Heart right ventricle (tissue), 16 donors: ENCODE results near the gene KIF26A. TPM values are rescaled to one million over a fixed set of nuclear protein-coding genes. Genes with fewer than 3 reads are reported as not detected.
A peak's percentile ranks its signal among the peaks of the same experiment; 100 is the strongest.

ENCODE experiments used
- ATAC-seq, 8 donors: fragments of 200-7000 bp; cut with Tn5 transposase; one replicate each; pipeline ENCODE4 v1.9.1; 2020; ENCODE audit warnings: mild to moderate bottlenecking in 8 of 8, moderate library complexity in 8 of 8, moderate number of reproducible peaks in 1 of 8
- DNase-seq, 2 donors: peaks; one replicate each; pipeline ENCODE4 v3.0.0-alpha.2; 2020
- H3K27ac ChIP-seq, 10 donors: fragments of 200-600 bp; sonication (generic) in 2 of 10; one replicate each; pipeline versions ENCODE4 v1.5.0 to v1.8.0; 2020 to 2022; ENCODE audit warnings: mild to moderate bottlenecking in 3 of 10
- H3K27me3 ChIP-seq, 7 donors: fragments of 200-600 bp; one replicate each; pipeline ENCODE4 v1.8.0; 2021 to 2022; ENCODE audit warnings: mild to moderate bottlenecking in 2 of 7
- H3K36me3 ChIP-seq, 9 donors: fragments of 200-600 bp; sonication (generic) in 1 of 9; one replicate each; pipeline versions ENCODE4 v1.5.0 to v1.8.0; 2020 to 2022; ENCODE audit warnings: mild to moderate bottlenecking in 2 of 9
- H3K4me1 ChIP-seq, 9 donors: fragments of 200-600 bp; sonication (generic) in 1 of 9; one replicate each; pipeline versions ENCODE4 v1.5.0 to v1.8.0; 2020 to 2022; ENCODE audit warnings: mild to moderate bottlenecking in 4 of 9
- H3K4me3 ChIP-seq, 10 donors: fragments of 200-600 bp; sonication (generic) in 2 of 10; one replicate each; pipeline versions ENCODE4 v1.5.0 to v1.8.0; 2020 to 2022; ENCODE audit warnings: mild to moderate bottlenecking in 7 of 10, moderate library complexity in 2 of 10
- H3K9me3 ChIP-seq, 11 donors: fragments of 200-600 bp in 10 of 11; sonication (generic) in 2 of 11; one replicate each; pipeline versions ENCODE4 v1.5.0 to v1.8.0; 2013 to 2022; ENCODE audit warnings: mild to moderate bottlenecking in 2 of 11, control low read depth in 1 of 11, moderate library complexity in 1 of 11
- CTCF ChIP-seq, 9 donors: fragments of 200-600 bp; sonication (generic) in 2 of 9; IDR thresholded peaks; one replicate each; pipeline versions ENCODE4 v1.5.0 to v1.8.0; 2021 to 2022; ENCODE audit warnings: antibody characterized with exemption in 9 of 9, mild to moderate bottlenecking in 5 of 9, moderate library complexity in 1 of 9
- WGBS, 2 donors: extraction: QIAGEN DNeasy Blood & Tissue Kit; methylation state at CpG; one replicate each; pipeline ENCODE4 v1.1.7; 2013; ENCODE audit warnings: inconsistent platforms in 1 of 2; 5-methylcytosine and 5-hydroxymethylcytosine counted together
- intact Hi-C, 10 donors: fragments of 100-400 bp; cut with DNase I; formaldehyde crosslinking; loops; one replicate each; pipeline versions ENCODE4 v1.11.1 to v1.14.2; 2022
- long read RNA-seq, 3 donors: library from polyadenylated mRNA; unstranded; transcript quantifications; one replicate each; pipeline ENCODE4 v2.0.0, GENCODE V29; 2020 to 2021
- polyA plus RNA-seq, 2 donors: library from polyadenylated mRNA; stranded (reverse); fragments of 200-250 nt; gene quantifications; one replicate each; pipeline ENCODE4 v1.2.3, GENCODE V29; 2013
- total RNA-seq, 10 donors: library from RNA; stranded (reverse); fragmentation: NEBNext Ultra II Directional in 3 of 10; extraction: Animal tissue kit (Norgen Biotek cat#: 25700) in 3 of 10; gene quantifications; one replicate each; pipeline versions ENCODE4 v1.2.1 to v1.2.4, GENCODE V29; 2021 to 2023
- donor health status: Arrhythmogenic right ventricular cardiomyopathy.
- donor health status: ischemic (EF 13 %, LVEDD 7.1; RV severe dilation, severe dysfunction).
- donor health status: healthy with polysubstance abuse.
- donor health status: DM: no; HTN: yes; CAD: no.
- donor health status: DM: no; HTN: no; CAD: no.
- donor health status: ischemic (EF 25% LVEDD 6.9; RV normal size, moderate dysfunction).
- donor health status: ischemic (EF 25% LVEDD 5.7; RV mildly dilated, moderate dysfunction).
- donor health status: healthy.
- donor health status: DM: yes; HTN: yes; CAD: no.
- donor health status: Ischemic cardiomyopathy.
- donor health status: ischemic (EF 35%, LVEDD 5.7; RV mildly dilated, moderate dysfunction).
- donor health status: nonischemic (EF 11% LVEDD 7.7; RV severe dilation, severe dysfunction).
- donor health status: DM: yes; HTN: yes; CAD: no.
- donor health status: PGD.
- donor health status: ischemic (EF 29% LVEDD 5.4; RV normal size, mild dysfunction).
- donor health status: nonischemic (EF 23%, LVEDD 6.1; RV moderate dilation, normal function).

The KIF26A gene
- total RNA-seq = 10 to 100 TPM in 1 of 10 donors, 1 to 10 TPM in 9; 5.7 to 12.2 (median 6.7) TPM
- polyA plus RNA-seq = 1 to 10 TPM; 4.1 to 5.9 TPM
- long read RNA-seq, donor 1, partial matches to known transcripts = 13 of 17 reads
- long read RNA-seq, donor 1, other reads (novel, unspliced or antisense) = 4 of 17 reads
- long read RNA-seq, donor 2, partial matches to known transcripts = 22 of 27 reads
- long read RNA-seq, donor 2, other reads (novel, unspliced or antisense) = 5 of 27 reads
- long read RNA-seq, donor 3, partial matches to known transcripts = 8 of 8 reads
- long read RNA-seq, donor 3, other reads (novel, unspliced or antisense) = 0 of 8 reads

DNA sequence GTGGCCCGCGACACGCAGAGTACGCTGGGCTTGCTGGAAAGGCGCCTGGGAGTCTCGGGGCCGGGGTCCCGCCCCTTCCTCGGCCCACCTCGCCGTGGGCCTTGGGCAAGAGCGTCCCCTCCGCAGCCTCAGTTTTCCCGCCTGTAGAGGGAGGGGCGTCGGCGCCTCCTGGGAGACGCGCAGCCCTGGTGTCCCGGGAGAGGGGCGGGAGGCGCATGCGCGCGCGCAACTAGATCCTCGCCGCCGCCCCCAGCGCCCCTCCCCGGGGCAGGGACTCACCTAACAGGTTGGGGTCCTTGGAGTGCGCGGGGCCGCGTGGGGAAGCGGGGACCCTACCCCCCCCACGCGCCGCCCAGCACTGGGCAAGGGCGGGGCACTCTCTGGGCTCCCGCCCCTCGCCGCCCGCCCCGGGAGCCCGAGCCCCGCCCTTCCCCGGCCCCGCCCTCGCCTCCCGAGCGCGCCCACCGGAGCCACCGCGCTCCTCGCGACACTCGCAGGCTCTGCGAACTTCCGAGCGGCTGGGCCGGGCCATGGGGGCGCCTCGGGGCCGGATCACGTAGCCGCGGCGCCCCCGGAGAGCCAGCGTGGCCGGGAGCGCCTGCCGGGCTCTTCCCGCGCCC is at the start of gene KIF26A:
TSS of gene KIF26A (plus strand) at position 490 of the 620 bp plus-strand sequence. CDS start 136 bp downstream, outside the sequence.
- Histone ChIP-seq H3K9me3 (no peaks in the 10 kb centered on the region), H3K27me3 (peaks cover 11 to 77% (median 48%) of the 10 kb centered on the region in 7 donors), H3K4me3 (peak within 1 kb of the TSS; percentile 27 to 72 (median 64)), H3K36me3 (no peaks in the 10 kb centered on the region), H3K27ac (peak within 1 kb of the TSS; percentile 41 to 90 (median 84)), H3K4me1 (peaks cover 15 to 62% (median 40%) of the 10 kb centered on the region in 9 donors)
- 0% methylated on average over 59 to 74 of the region's 77 CpGs for WGBS, 2 donors
- intact Hi-C loops = loop anchor here in 8 of 10 donors (2.0 to 10.0 kb wide), 11 partner anchors 49 to 504 kb away; no protein-coding TSS in a partner anchor
- DNase-seq (peak; percentile 54 to 69), ATAC-seq (peak; percentile 45 to 71 (median 53))
- no peak for TF ChIP-seq CTCF (IDR thresholded peaks at IDR 0.05)

GRCh38 chr14:104090071-104090748 is 48.2 kb upstream of the KIF26A start:
- no peak for TF ChIP-seq CTCF (IDR thresholded peaks at IDR 0.05)
- ATAC-seq (no peak), DNase-seq (no peak)
- intact Hi-C loops = loop anchor here in 4 of 10 donors (5.0 to 10.0 kb wide), 4 partner anchors 472 to 547 kb away; no protein-coding TSS in a partner anchor
- WGBS, 2 donors = 93 to 94% methylated on average over 20 of the region's 20 CpGs
- Histone ChIP-seq H3K4me3 (no peak overlapping the region), H3K4me1 (peaks cover 0 to 21% (median 5%) of the 10 kb centered on the region in 9 donors), H3K27ac (no peak overlapping the region), H3K27me3 (peaks cover 8 to 34% (median 29%) of the 10 kb centered on the region in 7 donors), H3K36me3 (no peaks in the 10 kb centered on the region), H3K9me3 (no peaks in the 10 kb centered on the region)

- intact Hi-C loops = loop anchor here in 4 of 10 donors (5.0 to 10.0 kb wide), 4 partner anchors 471 to 546 kb away; no protein-coding TSS in a partner anchor
- peak in 2 of 8 donors; percentile 6 to 20 for ATAC-seq
- no peaks in the 10 kb centered on the region for H3K9me3 ChIP-seq
- H3K4me1 ChIP-seq = peaks cover 0 to 14% (median 5%) of the 10 kb centered on the region in 9 donors
- peaks cover 2 to 31% (median 27%) of the 10 kb centered on the region in 7 donors for H3K27me3 ChIP-seq
- H3K4me3 ChIP-seq = no peak overlapping the region
- TF ChIP-seq CTCF (IDR thresholded peaks at IDR 0.05) = no peak
- DNase-seq = peak in 1 of 2 donors; percentile 23
- 62 to 64% methylated on average over 26 of the region's 26 CpGs for WGBS, 2 donors
- no peaks in the 10 kb centered on the region for H3K36me3 ChIP-seq
- H3K27ac ChIP-seq = peak overlapping the region in 1 of 10 donors; percentile 14
Measured at GRCh38 chr14:104091061-104091926, 47.1 kb upstream of the KIF26A start.
